SU-DHL-6 (cell line): ENCODE data around the gene CNTN5.

Source experiments
- CTCF ChIP-seq: fragments of 200-600 bp; sonication (generic); IDR thresholded peaks from one replicate; pipeline ENCODE4 v1.5.1; 2017; ENCODE audit warnings: antibody characterized with exemption, mild to moderate bottlenecking, low read length, moderate library complexity; ENCODE audit not compliant: insufficient read depth, poor library complexity, severe bottlenecking
- EZH2phosphoT487 ChIP-seq: fragments of 200-600 bp; sonication (generic), shearing (Covaris generic); conservative IDR thresholded peaks from 2 replicates; pipeline ENCODE4 v1.6.1; 2018; ENCODE audit warnings: mild to moderate bottlenecking, antibody characterized with exemption, low read length, moderate library complexity, mixed read lengths

- TF ChIP-seq CTCF (no peak), EZH2phosphoT487 (no peak)
Observed at GRCh38 chr11:99197477-99197876, 176.7 kb downstream of the CNTN5 start.
